ENCODE data around the gene CYP26C1. TPM values are rescaled to one million over a fixed set of nuclear protein-coding genes. Genes with fewer than 3 reads are reported as not detected.

The CYP26C1 gene
- total and polyA plus RNA-seq, 8 donors: 0.04 to 0.17 (median 0.09) TPM; not detected in 1

DNA sequence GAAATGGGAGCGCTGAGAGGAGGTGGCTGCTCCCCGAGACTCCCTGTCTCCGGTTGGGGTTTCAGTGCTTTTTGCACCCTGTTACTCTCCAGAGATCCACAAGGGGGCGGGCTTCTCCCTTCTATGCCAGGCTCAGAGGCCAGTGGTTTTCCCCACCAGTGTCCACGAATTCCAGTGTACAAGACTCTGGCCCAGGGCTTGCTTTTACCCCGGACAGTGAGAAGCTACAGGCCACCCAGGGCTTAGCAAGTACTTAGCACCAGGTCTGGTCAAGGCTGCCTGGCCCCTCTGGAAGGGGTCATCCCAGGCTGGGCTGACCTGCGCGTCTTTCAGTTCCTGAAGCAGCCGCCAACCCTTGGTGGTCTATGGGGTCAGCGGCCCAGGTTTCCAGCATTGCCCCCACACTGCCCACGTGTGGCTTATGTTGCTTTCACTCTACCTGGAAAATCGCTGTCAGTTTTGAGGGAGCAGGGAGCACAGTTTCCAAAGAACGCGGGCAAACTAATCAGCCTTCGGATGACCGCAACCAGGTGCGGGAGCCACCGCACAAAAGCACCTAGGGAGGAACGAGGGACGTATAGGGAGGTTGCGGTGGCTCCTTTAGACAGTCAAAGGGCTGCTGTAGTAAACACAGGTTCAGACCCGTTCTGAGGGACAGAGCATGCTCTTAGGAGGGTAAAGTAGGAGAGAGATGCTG lies 19.9 kb downstream of the CYP26C1 start:
- H3K4me1 ChIP-seq: peaks cover 0 to 3% (median 0%) of the 10 kb centered on the region in 3 donors
- FAIRE-seq (no peak), DNase-seq (peak in 2 of 6 donors; percentile 42 to 69), ATAC-seq (peak; percentile 48 to 89 (median 84))
- H3K27me3 ChIP-seq: peaks cover 0 to 19% (median 4%) of the 10 kb centered on the region in 4 donors
- H3K4me3 ChIP-seq: no peak overlapping the region
- intact Hi-C loops (cut with DNase I): loop anchor here in 1 of 3 donors (10.0 kb wide), 2 partner anchors 214 to 274 kb away; no protein-coding TSS in a partner anchor
- no peak overlapping the region for H3K27ac ChIP-seq
- TF ChIP-seq, protein P1, sequence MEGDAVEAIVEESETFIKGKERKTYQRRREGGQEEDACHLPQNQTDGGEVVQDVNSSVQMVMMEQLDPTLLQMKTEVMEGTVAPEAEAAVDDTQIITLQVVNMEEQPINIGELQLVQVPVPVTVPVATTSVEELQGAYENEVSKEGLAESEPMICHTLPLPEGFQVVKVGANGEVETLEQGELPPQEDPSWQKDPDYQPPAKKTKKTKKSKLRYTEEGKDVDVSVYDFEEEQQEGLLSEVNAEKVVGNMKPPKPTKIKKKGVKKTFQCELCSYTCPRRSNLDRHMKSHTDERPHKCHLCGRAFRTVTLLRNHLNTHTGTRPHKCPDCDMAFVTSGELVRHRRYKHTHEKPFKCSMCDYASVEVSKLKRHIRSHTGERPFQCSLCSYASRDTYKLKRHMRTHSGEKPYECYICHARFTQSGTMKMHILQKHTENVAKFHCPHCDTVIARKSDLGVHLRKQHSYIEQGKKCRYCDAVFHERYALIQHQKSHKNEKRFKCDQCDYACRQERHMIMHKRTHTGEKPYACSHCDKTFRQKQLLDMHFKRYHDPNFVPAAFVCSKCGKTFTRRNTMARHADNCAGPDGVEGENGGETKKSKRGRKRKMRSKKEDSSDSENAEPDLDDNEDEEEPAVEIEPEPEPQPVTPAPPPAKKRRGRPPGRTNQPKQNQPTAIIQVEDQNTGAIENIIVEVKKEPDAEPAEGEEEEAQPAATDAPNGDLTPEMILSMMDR (IDR thresholded peaks at IDR 0.05): peak; percentile 65 to 82 (median 75)
- no peaks in the 10 kb centered on the region for H3K9me3 ChIP-seq
- 44 to 45% methylated on average over 22 of the region's 22 CpGs for WGBS, 2 donors
- no peaks in the 10 kb centered on the region for H3K36me3 ChIP-seq

- intact Hi-C loops (cut with DNase I): loop anchor here in 1 of 3 donors (10.0 kb wide), 2 partner anchors 213 to 273 kb away; no protein-coding TSS in a partner anchor
- TF ChIP-seq, protein P1 (IDR thresholded peaks at IDR 0.05): no peak
- peaks cover 0 to 19% (median 4%) of the 10 kb centered on the region in 4 donors for H3K27me3 ChIP-seq
- 50 to 74% methylated on average over 3 of the region's 3 CpGs for WGBS, 2 donors
- no peaks in the 10 kb centered on the region for H3K36me3 ChIP-seq
- H3K4me1 ChIP-seq: peaks cover 0 to 3% (median 0%) of the 10 kb centered on the region in 3 donors
- no peak overlapping the region for H3K27ac ChIP-seq
- no peak overlapping the region for H3K4me3 ChIP-seq
- ATAC-seq (no peak), FAIRE-seq (no peak), DNase-seq (no peak)
- H3K9me3 ChIP-seq: no peaks in the 10 kb centered on the region
These were observed 20.7 kb downstream of the CYP26C1 start for GRCh38 chr10:93081318-93081717.

DNA sequence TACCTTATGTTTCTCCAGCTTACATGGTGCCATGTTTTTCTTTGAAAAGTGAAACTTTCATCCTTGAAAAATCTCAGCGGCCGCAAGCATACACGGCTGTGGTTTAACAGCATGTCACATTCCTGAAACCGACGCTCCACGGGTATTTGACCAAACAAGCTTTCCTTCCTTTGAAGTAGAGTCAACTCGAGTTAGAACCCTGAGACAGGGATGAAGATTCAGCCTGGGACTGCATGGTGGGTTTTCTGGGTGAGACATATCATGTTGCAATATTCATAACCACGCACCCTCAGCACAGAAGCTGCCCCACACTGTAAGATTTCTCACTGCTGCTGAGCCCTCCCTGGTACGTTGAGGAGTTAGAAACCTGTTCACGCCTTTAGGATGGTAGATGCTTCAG lies 21.2 kb downstream of the CYP26C1 start:
- 43 to 44% methylated on average over 10 of the region's 10 CpGs for WGBS, 2 donors
- intact Hi-C loops (cut with DNase I): loop anchor here in 1 of 3 donors (10.0 kb wide), 2 partner anchors 213 to 273 kb away; no protein-coding TSS in a partner anchor
- FAIRE-seq: no peak

DNA sequence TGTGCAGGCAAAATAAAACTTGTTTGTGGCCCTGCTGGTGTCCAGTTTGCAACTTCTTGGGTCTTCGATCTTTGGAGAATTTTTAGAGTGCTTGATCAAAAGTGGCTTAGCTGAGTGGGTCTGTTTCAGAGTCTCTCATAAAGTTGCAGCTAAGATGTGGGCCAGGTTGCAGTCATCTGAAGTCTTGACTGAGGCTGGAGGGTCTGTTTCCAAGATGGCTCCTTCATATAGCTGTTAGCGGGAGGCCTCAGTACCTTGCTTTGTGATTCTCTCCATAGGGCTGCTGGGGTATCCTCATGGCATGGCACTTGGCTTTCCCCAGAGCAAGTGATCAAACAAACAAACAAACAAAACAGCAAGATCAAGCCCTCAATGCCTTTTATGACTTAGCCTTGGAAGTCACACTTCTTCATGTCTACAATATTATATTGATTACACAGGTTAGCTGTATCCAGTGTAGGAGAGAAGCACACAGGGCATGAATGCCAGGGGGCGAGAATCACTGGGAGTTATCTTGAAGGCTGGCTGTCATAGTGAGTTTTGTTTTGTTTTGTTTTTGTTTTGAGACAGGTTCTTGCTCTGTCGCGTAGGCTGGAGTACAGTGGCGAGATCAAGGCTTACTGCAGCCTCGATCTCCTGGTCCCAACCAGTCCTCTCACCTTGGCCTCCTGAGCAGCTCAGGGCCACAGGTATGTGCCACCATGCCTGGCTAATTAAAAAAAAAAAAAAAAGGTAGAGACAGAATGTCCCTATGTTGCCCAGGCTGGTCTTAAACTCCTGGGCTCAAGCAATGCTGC lies 23.3 kb downstream of the CYP26C1 start:
- FAIRE-seq: no peak
- Histone ChIP-seq H3K27me3 (peaks cover 0 to 15% (median 0%) of the 10 kb centered on the region in 4 donors), H3K9me3 (no peaks in the 10 kb centered on the region), H3K4me3 (no peak overlapping the region), H3K27ac (no peak overlapping the region), H3K36me3 (no peaks in the 10 kb centered on the region), H3K4me1 (peaks cover 0 to 3% (median 0%) of the 10 kb centered on the region in 3 donors)
- TF ChIP-seq, protein P1 (IDR thresholded peaks at IDR 0.05): no peak
- no peak for DNase-seq
- intact Hi-C loops (cut with DNase I): loop anchor here in 1 of 3 donors (10.0 kb wide), 2 partner anchors 211 to 271 kb away; no protein-coding TSS in a partner anchor
- WGBS, 2 donors: 82 to 83% methylated on average over 7 of the region's 7 CpGs
- ATAC-seq: no peak

More for the DNA sequence above, 21.2 kb downstream of the CYP26C1 start:
- Histone ChIP-seq H3K27ac (no peak overlapping the region), H3K4me3 (no peak overlapping the region), H3K27me3 (peaks cover 0 to 19% (median 4%) of the 10 kb centered on the region in 4 donors), H3K4me1 (peaks cover 0 to 3% (median 0%) of the 10 kb centered on the region in 3 donors), H3K9me3 (no peaks in the 10 kb centered on the region), H3K36me3 (no peaks in the 10 kb centered on the region)
- TF ChIP-seq, protein P1 (IDR thresholded peaks at IDR 0.05): no peak
- DNase-seq: no peak
- ATAC-seq: no peak
